Activated CD4-positive, alpha-beta T cell treated with anti-CD3 and anti-CD28 coated beads, Interleukin-2, Interleukin-4, amounts not matched to agents 100 ng/mL and 50 ng/mL, durations not matched to agents 16 hours and 8 hours (primary cell): Measurements from ENCODE around the gene ROMO1.
A peak's percentile ranks its signal among the peaks of the same experiment; 100 is the strongest.
"Not testable (repeated sequence)": the region's sequence is repeated elsewhere in the genome, so short reads cannot be mapped to it uniquely, and the experiment has no call there.

Source experiments
- DNase-seq: peaks from one replicate; pipeline ENCODE4 v3.0.0-alpha.2; 2020; ENCODE audit warnings: low spot score

The ROMO1 gene

GRCh38 chr20:35730583-35731468 is 31.6 kb downstream of the ROMO1 start:
- DNase-seq: no peak

- no peak for DNase-seq
These were observed 32.2 kb downstream of the ROMO1 start for GRCh38 chr20:35731469-35731788.

- DNase-seq: no peak
These were observed 32.8 kb downstream of the ROMO1 start for GRCh38 chr20:35731862-35732643.

- DNase-seq: no peak
These were observed 33.4 kb downstream of the ROMO1 start for GRCh38 chr20:35732644-35732982.

- no peak for DNase-seq
These were observed 35.2 kb downstream of the ROMO1 start for GRCh38 chr20:35734374-35734773.

GRCh38 chr20:35734777-35735649 is 35.8 kb downstream of the ROMO1 start:
- DNase-seq: no peak

- no peak for DNase-seq
These were observed 36.7 kb downstream of the ROMO1 start for GRCh38 chr20:35735826-35736470.

GRCh38 chr20:35737865-35738333 is 38.7 kb downstream of the ROMO1 start:
- DNase-seq: no peak

GRCh38 chr20:35738410-35739179 is 39.4 kb downstream of the ROMO1 start:
- DNase-seq: no peak

GRCh38 chr20:35739294-35740163 is 40.3 kb downstream of the ROMO1 start:
- peak; percentile 59 for DNase-seq

- peak; percentile 100 for DNase-seq
These were observed 42.9 kb downstream of the ROMO1 start, which contains the start of gene RBM39 for GRCh38 chr20:35741892-35742740. Gene RBM39, minus strand, starts transcription at chr20:35742260. Its CDS starts 1,386 bp downstream, at chr20:35740874.

- peak; percentile 50 for DNase-seq
These were observed 43.7 kb downstream of the ROMO1 start for GRCh38 chr20:35742741-35743523.

GRCh38 chr20:35743693-35744491 is 44.7 kb downstream of the ROMO1 start:
- peak; percentile 54 for DNase-seq

- DNase-seq: not testable (repeated sequence)
These were observed 45.3 kb downstream of the ROMO1 start for GRCh38 chr20:35744492-35744841.
